ENCODE measurements around the gene MED8.
A peak's percentile ranks its signal among the peaks of the same experiment; 100 is the strongest.

Gene MED8, protein sequence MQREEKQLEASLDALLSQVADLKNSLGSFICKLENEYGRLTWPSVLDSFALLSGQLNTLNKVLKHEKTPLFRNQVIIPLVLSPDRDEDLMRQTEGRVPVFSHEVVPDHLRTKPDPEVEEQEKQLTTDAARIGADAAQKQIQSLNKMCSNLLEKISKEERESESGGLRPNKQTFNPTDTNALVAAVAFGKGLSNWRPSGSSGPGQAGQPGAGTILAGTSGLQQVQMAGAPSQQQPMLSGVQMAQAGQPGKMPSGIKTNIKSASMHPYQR
- long read RNA-seq, transcript MED8-203 (7 exons, 1,924 nt), result major isoform, 299 of 328 reads
- long read RNA-seq, transcript MED8-201 (8 exons, 1,483 nt), result minor isoform, 5 of 328 reads
- long read RNA-seq, partial matches to known transcripts, result 22 of 328 reads
- long read RNA-seq, other reads (novel, unspliced or antisense), result 2 of 328 reads

DNA sequence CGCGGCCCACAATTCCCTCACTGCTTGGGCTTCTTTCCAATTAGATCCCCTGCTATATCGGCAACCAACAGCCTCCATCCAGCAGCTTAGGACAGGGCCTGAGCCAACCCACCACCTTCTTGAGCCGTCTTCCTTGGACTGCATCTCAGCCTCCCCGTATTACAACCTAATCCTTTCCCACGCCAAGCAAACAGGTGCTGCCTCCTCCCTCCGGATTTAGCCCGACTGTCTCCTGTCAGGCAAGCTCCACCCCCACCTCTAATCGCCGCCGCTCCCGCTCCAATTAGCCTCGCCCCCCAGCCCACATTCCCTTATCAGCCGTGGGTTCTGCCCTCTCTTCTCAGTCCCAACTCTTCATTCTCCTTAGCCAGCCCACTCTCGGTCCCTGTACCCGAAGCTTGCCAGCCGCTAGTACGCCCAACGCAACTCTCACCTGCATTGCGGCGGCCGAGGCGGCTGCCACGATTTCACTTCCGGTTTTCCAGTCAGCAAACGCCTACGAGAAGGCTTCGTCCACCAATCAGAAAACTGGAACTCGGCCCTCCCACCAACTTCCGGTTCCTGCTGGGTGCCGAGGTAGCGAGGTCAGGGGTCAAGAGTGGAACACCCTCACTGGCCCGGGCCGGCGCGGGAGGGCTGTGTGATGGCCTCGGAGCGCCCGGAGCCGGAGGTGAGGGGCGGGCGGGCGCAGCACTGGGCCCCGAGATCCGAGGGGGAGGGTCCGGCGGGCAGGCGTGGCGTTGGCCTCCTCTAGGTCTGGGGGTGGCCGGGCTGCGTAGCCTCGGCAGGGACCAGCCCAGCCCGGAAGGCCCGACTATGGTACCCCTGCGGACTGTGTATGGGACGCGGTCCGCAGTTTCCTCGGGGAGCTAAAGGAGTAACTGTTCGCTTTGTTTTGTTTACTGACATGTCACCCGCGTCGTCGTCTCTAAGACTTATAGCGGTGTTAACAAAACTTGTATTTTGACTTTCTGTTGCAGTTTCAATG, at the start of gene MED8, which contains the start of gene SZT2:
Gene MED8 (minus strand): TSS at position 475 of the 988 bp plus-strand sequence. CDS start 36 bp downstream, at position 439.
Gene SZT2 (plus strand): TSS at position 574 of the 988 bp plus-strand sequence. CDS start 70 bp downstream, at position 644.
- no peaks in the 10 kb centered on the region for H3K27me3 ChIP-seq (ENCODE audit: insufficient read depth, poor library complexity, severe bottlenecking)
- DNase-seq (ENCODE audit: low read depth in 1 of 2, low spot score in 1 of 2), result peak; percentile 96
- H3K27ac ChIP-seq (replicated peaks), result peak within 1 kb of the TSS; percentile 86
- peak; percentile 83; the same call in 1 of the 2 replicates for TF ChIP-seq SPI1 (IDR thresholded peaks at IDR 0.05; ENCODE audit: borderline replicate concordance, low read depth)
- TF ChIP-seq POLR2AphosphoS5 (IDR thresholded peaks at IDR 0.05; ENCODE audit: low read depth), result peak; percentile 85; the same call in 1 of the 2 replicates
- peak; percentile 93 for TF ChIP-seq GABPA (IDR thresholded peaks at IDR 0.05; ENCODE audit: low read depth)
- TF ChIP-seq, protein P1, sequence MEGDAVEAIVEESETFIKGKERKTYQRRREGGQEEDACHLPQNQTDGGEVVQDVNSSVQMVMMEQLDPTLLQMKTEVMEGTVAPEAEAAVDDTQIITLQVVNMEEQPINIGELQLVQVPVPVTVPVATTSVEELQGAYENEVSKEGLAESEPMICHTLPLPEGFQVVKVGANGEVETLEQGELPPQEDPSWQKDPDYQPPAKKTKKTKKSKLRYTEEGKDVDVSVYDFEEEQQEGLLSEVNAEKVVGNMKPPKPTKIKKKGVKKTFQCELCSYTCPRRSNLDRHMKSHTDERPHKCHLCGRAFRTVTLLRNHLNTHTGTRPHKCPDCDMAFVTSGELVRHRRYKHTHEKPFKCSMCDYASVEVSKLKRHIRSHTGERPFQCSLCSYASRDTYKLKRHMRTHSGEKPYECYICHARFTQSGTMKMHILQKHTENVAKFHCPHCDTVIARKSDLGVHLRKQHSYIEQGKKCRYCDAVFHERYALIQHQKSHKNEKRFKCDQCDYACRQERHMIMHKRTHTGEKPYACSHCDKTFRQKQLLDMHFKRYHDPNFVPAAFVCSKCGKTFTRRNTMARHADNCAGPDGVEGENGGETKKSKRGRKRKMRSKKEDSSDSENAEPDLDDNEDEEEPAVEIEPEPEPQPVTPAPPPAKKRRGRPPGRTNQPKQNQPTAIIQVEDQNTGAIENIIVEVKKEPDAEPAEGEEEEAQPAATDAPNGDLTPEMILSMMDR (IDR thresholded peaks at IDR 0.05; ENCODE audit: insufficient read depth, low read length), result no peak
- H3K4me3 ChIP-seq (replicated peaks; ENCODE audit: insufficient read depth, low read length), result peak within 1 kb of the TSS; percentile 95

DNA sequence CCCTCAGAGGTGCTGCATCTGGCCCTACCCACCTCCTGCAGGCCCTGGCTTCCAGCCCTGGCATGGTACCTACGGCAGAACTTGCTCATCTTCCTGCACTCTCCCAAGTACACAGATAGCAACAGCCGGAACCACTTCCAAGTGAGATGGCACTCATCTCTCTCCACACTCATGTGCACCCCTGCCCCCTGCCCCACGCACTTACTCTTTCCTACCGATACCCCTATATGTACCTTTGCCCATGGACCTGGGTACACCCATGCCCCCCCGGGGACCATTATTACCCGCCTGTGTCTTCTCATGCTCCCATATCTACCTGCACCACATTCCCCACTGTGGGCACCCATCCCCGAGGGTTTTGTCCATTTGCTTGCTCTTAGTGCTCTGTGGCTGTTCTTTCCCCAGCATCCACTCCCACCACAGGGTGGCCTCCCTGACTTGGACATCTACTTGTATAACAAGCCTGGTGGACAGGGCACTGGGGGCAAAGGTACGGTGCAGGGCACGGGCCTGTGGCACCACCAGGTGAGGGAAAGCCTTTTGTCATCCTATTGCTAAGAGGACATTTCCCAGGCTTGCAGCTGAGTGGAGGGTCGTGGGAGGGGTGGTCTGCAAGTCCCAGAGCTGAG, 49.5 kb upstream of the MED8 start:
- H3K4me3 ChIP-seq (replicated peaks; ENCODE audit: insufficient read depth, low read length), result no peak overlapping the region
- DNase-seq (ENCODE audit: low read depth in 1 of 2, low spot score in 1 of 2), result no peak
- no peak for TF ChIP-seq POLR2AphosphoS5 (IDR thresholded peaks at IDR 0.05; ENCODE audit: low read depth)
- TF ChIP-seq, protein P2, sequence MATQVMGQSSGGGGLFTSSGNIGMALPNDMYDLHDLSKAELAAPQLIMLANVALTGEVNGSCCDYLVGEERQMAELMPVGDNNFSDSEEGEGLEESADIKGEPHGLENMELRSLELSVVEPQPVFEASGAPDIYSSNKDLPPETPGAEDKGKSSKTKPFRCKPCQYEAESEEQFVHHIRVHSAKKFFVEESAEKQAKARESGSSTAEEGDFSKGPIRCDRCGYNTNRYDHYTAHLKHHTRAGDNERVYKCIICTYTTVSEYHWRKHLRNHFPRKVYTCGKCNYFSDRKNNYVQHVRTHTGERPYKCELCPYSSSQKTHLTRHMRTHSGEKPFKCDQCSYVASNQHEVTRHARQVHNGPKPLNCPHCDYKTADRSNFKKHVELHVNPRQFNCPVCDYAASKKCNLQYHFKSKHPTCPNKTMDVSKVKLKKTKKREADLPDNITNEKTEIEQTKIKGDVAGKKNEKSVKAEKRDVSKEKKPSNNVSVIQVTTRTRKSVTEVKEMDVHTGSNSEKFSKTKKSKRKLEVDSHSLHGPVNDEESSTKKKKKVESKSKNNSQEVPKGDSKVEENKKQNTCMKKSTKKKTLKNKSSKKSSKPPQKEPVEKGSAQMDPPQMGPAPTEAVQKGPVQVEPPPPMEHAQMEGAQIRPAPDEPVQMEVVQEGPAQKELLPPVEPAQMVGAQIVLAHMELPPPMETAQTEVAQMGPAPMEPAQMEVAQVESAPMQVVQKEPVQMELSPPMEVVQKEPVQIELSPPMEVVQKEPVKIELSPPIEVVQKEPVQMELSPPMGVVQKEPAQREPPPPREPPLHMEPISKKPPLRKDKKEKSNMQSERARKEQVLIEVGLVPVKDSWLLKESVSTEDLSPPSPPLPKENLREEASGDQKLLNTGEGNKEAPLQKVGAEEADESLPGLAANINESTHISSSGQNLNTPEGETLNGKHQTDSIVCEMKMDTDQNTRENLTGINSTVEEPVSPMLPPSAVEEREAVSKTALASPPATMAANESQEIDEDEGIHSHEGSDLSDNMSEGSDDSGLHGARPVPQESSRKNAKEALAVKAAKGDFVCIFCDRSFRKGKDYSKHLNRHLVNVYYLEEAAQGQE (IDR thresholded peaks at IDR 0.05; ENCODE audit: insufficient replicate concordance, low read depth), result no peak
- H3K27me3 ChIP-seq (ENCODE audit: insufficient read depth, poor library complexity, severe bottlenecking), result no peaks in the 10 kb centered on the region
- no peak overlapping the region for H3K27ac ChIP-seq (replicated peaks)

DNA sequence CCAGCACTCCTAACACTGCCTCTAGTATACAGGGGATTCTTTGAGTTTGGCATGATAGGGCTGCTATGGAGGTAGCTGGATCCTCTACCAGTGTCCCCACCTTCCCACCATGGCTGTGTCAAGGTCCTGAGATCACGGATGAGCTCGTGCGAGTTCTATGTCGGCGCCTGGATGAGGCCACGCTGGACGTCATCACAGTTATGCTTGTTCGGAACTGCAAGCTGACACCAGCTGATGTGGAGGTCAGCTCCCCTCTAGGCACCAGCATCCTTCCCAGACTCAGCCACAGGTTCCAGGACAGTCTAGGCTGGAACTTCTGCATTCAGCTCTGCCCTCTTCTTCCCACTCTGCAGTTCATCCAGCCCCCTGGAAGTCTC, 49.0 kb upstream of the MED8 start:
- H3K27me3 ChIP-seq (ENCODE audit: insufficient read depth, poor library complexity, severe bottlenecking), result no peaks in the 10 kb centered on the region
- no peak for DNase-seq (ENCODE audit: low read depth in 1 of 2, low spot score in 1 of 2)

More for the DNA sequence above, 49.0 kb upstream of the MED8 start:
- no peak overlapping the region for H3K27ac ChIP-seq (replicated peaks)
- no peak overlapping the region for H3K4me3 ChIP-seq (replicated peaks; ENCODE audit: insufficient read depth, low read length)
- TF ChIP-seq, protein P2 (IDR thresholded peaks at IDR 0.05; ENCODE audit: insufficient replicate concordance, low read depth), result no peak
- TF ChIP-seq SPI1 (IDR thresholded peaks at IDR 0.05; ENCODE audit: borderline replicate concordance, low read depth) (no peak), POLR2AphosphoS5 (IDR thresholded peaks at IDR 0.05; ENCODE audit: low read depth) (no peak), GABPA (IDR thresholded peaks at IDR 0.05; ENCODE audit: low read depth) (no peak)
- TF ChIP-seq, protein P1 (IDR thresholded peaks at IDR 0.05; ENCODE audit: insufficient read depth, low read length), result no peak
